Liver (tissue), 9 donors: ENCODE measurements around the gene DDOST. TPM values are rescaled to one million over a fixed set of nuclear protein-coding genes. Genes with fewer than 3 reads are reported as not detected.
A peak's percentile ranks its signal among the peaks of the same experiment; 100 is the strongest.

Experiments
- DNase-seq: peaks from one replicate; pipeline ENCODE4 v3.0.0-alpha.2; 2017; ENCODE audit warnings: low spot score
- H3K27ac ChIP-seq, 2 donors: one replicate each; pipeline ENCODE4 v1.7.0; 2013; ENCODE audit warnings: inconsistent platforms in 2 of 2, low read length in 2 of 2, control low read depth in 1 of 2, low read depth in 1 of 2, mild to moderate bottlenecking in 1 of 2
- H3K27me3 ChIP-seq, 4 donors: one replicate each; pipeline versions ENCODE4 v1.6.1 to v1.7.0; 2013; ENCODE audit warnings: low read length in 3 of 4, inconsistent platforms in 1 of 4, mild to moderate bottlenecking in 1 of 4, moderate library complexity in 1 of 4; ENCODE audit not compliant: control insufficient read depth in 4 of 4, insufficient read depth in 4 of 4
- H3K36me3 ChIP-seq, 4 donors: one replicate each; pipeline versions ENCODE4 v1.6.1 to v1.7.0; 2013; ENCODE audit warnings: low read length in 3 of 4, mild to moderate bottlenecking in 3 of 4, low read depth in 1 of 4, moderate library complexity in 1 of 4; ENCODE audit not compliant: control insufficient read depth in 4 of 4, insufficient read depth in 3 of 4
- H3K4me1 ChIP-seq, 4 donors: one replicate each; pipeline versions ENCODE4 v1.6.1 to v1.7.0; 2013; ENCODE audit warnings: low read length in 3 of 4, mild to moderate bottlenecking in 3 of 4, moderate library complexity in 1 of 4; ENCODE audit not compliant: control insufficient read depth in 4 of 4, insufficient read depth in 4 of 4
- H3K4me3 ChIP-seq, 3 donors: one replicate each; pipeline versions ENCODE4 v1.6.1 to v1.7.0; 2013; ENCODE audit warnings: low read length in 3 of 3, control low read depth in 1 of 3, low read depth in 1 of 3, mild to moderate bottlenecking in 1 of 3
- H3K9ac ChIP-seq, 2 donors: one replicate each; pipeline ENCODE4 v1.7.0; 2013; ENCODE audit warnings: low read length in 2 of 2, mild to moderate bottlenecking in 2 of 2, moderate library complexity in 2 of 2, control low read depth in 1 of 2, low read depth in 1 of 2
- H3K9me3 ChIP-seq, 4 donors: one replicate each; pipeline versions ENCODE4 v1.6.1 to v1.7.0; 2013; ENCODE audit warnings: low read length in 3 of 4; ENCODE audit not compliant: control insufficient read depth in 4 of 4
- EGR1 ChIP-seq, 2 donors: IDR thresholded peaks; 2 replicates each; pipeline ENCODE4 v1.6.1; 2016 to 2018; ENCODE audit warnings: antibody characterized with exemption in 2 of 2, low read depth in 2 of 2
- FOXA1 ChIP-seq: IDR thresholded peaks from 2 replicates; pipeline ENCODE4 v1.6.1; 2016; ENCODE audit warnings: antibody characterized with exemption
- FOXA2 ChIP-seq: IDR thresholded peaks from 2 replicates; pipeline ENCODE4 v1.6.1; 2016; ENCODE audit warnings: antibody characterized with exemption
- GABPA ChIP-seq, 2 donors: IDR thresholded peaks in 1 of 2; conservative IDR thresholded peaks in 1 of 2; 2 replicates each; pipeline ENCODE4 v1.6.1; 2016; ENCODE audit warnings: antibody characterized with exemption in 2 of 2, mild to moderate bottlenecking in 1 of 2, moderate library complexity in 1 of 2
- HNF4A ChIP-seq, 2 donors: conservative IDR thresholded peaks; 2 replicates each; pipeline ENCODE4 v1.6.1; 2016; ENCODE audit warnings: antibody characterized with exemption in 2 of 2, mild to moderate bottlenecking in 2 of 2
- HNF4G ChIP-seq: IDR thresholded peaks from 2 replicates; pipeline ENCODE4 v1.6.1; 2016; ENCODE audit warnings: antibody characterized with exemption
- JUND ChIP-seq, 2 donors: IDR thresholded peaks; 2 replicates each; pipeline ENCODE4 v1.6.1; 2016; ENCODE audit warnings: antibody characterized with exemption in 2 of 2
- NR2F2 ChIP-seq: IDR thresholded peaks from 2 replicates; pipeline ENCODE4 v1.6.1; 2016; ENCODE audit warnings: antibody characterized with exemption
- RAD21 ChIP-seq, 2 donors: IDR thresholded peaks; 2 replicates each; pipeline ENCODE4 v1.6.1; 2016; ENCODE audit warnings: antibody characterized with exemption in 2 of 2, mild to moderate bottlenecking in 2 of 2
- RXRA ChIP-seq, 2 donors: IDR thresholded peaks; 2 replicates each; pipeline ENCODE4 v1.6.1; 2017 to 2018; ENCODE audit warnings: antibody characterized with exemption in 2 of 2, mild to moderate bottlenecking in 1 of 2
- SP1 ChIP-seq: IDR thresholded peaks from 2 replicates; pipeline ENCODE4 v1.6.1; 2018; ENCODE audit warnings: antibody characterized with exemption, mild to moderate bottlenecking
- TAF1 ChIP-seq: conservative IDR thresholded peaks from 2 replicates; pipeline ENCODE4 v1.6.1; 2016; ENCODE audit warnings: antibody characterized with exemption, mild to moderate bottlenecking
- WGBS: extraction: QIAGEN DNeasy Blood & Tissue Kit; methylation state at CpG from one replicate; pipeline ENCODE4 v1.1.7; 2013; 5-methylcytosine and 5-hydroxymethylcytosine counted together
- polyA plus RNA-seq, 2 donors: library from polyadenylated mRNA; stranded (reverse) in 1 of 2; unstranded in 1 of 2; fragments of 200-250 nt in 1 of 2; fragments of >200 nt in 1 of 2; fragmentation: Nextera tagmentation in 1 of 2; extraction: Ambion mirVana in 1 of 2; gene quantifications; one replicate each; pipeline versions ENCODE4 v1.2.1 to v1.2.3, GENCODE V29; 2013 to 2015
- total RNA-seq, 2 donors: library from RNA; depleted of rRNA; stranded (reverse); fragments of >200 nt; gene quantifications; one replicate each; pipeline ENCODE4 v1.2.3, GENCODE V29; 2014
- TF ChIP-seq, protein P1 (sequence below): IDR thresholded peaks from 2 replicates; pipeline ENCODE4 v1.6.1; 2016; ENCODE audit warnings: antibody characterized with exemption
- TF ChIP-seq, protein P2 (sequence below): fragments of 150-350 bp; IDR thresholded peaks from 2 replicates; pipeline ENCODE4 v1.5.1; 2017; ENCODE audit warnings: improper control_type of control experiment, low read depth, low read length; ENCODE audit not compliant: missing input control
- TF ChIP-seq, protein P3 (sequence below): IDR thresholded peaks from 2 replicates; pipeline ENCODE4 v1.6.1; 2016; ENCODE audit warnings: antibody characterized with exemption
- TF ChIP-seq, protein P4 (sequence below): IDR thresholded peaks from 2 replicates; pipeline ENCODE4 v1.6.1; 2016; ENCODE audit warnings: antibody characterized with exemption
- donor health status: healthy.
- donor health status: healthy.
- donor health status: healthy.
- donor health status: healthy.
- donor health status: healthy.

DDOST gene
- total and polyA plus RNA-seq, 4 donors: 70.2 to 193 (median 164) TPM

DNA sequence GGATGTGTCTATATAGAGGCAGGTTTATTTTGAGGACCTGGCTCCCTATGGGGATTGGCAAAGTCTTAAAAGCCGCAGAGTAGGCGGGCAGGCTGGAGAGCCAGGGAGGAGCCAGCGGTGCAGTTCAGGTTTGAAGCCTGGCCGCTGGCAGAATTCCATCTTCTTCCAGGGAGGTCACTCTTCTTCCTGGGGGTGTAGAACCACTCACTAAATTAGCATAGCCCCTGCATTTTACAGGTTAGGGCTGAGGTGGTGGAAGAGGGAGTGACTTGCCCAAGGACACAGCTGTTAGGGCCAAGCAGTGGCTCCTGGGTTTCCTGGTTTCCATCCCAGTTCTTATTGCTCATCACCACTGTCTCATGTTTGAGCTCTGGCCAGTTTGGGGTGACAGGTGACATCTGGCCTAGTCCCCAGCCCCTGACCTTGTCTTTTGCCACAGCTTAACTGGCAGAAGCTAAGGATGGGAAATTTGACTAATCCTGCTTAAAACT is 26.5 kb downstream of the DDOST start:
- peak overlapping the region; percentile 92 to 95 for H3K27ac ChIP-seq
- DNase-seq: no peak
- 6% methylated on average over 4 of the region's 4 CpGs for WGBS

DNA sequence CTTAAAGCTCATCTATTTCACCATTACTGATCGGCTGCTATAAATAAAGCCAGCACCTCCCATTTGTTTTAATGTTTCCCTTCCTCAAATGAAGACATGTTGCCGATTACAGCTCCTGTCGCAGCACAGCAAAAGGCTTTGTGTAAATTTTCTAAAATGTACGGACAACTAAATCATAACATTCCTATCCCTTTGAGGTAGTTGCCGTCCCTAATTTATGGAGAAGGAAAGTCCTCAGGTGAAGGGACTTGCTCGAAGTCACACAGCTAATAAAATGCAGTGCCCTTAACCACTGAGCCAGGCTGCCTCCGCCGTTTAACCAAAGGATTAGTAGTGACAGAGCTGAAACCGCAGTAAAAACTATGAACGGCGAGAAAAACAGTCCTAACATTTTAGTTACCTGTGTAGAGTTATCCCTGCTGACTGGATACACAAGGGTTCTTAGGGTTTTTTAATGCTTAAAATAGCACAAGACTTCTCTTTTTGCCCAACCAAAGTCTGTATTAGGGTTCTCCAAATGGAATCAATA is 27.0 kb downstream of the DDOST start:
- H3K9ac ChIP-seq: peak overlapping the region; percentile 62 to 83
- H3K36me3 ChIP-seq: peaks cover 6 to 22% (median 15%) of the 10 kb centered on the region in 4 donors
- no peak for DNase-seq
- no peaks in the 10 kb centered on the region for H3K27me3 ChIP-seq
- H3K27ac ChIP-seq: peak overlapping the region; percentile 92 to 95
- no peak for TF ChIP-seq FOXA2
- H3K9me3 ChIP-seq: no peaks in the 10 kb centered on the region
- H3K4me1 ChIP-seq: peaks cover 9 to 18% (median 15%) of the 10 kb centered on the region in 4 donors
- under 1% methylated on average over 11 of the region's 11 CpGs for WGBS
- H3K4me3 ChIP-seq: peak overlapping the region; percentile 56 to 96 (median 70)

More for the DNA sequence above, 26.5 kb downstream of the DDOST start:
- TF ChIP-seq RAD21 (IDR thresholded peaks at IDR 0.05) (peak in 1 of 2 donors; percentile 11), TAF1 (no peak), JUND (IDR thresholded peaks at IDR 0.05) (peak in 1 of 2 donors; percentile 95), RXRA (IDR thresholded peaks at IDR 0.05) (peak; percentile 21 to 73), EGR1 (IDR thresholded peaks at IDR 0.05; ENCODE audit: low read depth in 2 of 2) (no peak), HNF4A (conservative IDR thresholded peaks at IDR 0.05) (peak; percentile 4 to 40)
- TF ChIP-seq, protein P1, sequence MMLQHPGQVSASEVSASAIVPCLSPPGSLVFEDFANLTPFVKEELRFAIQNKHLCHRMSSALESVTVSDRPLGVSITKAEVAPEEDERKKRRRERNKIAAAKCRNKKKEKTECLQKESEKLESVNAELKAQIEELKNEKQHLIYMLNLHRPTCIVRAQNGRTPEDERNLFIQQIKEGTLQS: peak; percentile 59
- Histone ChIP-seq H3K4me1 (peaks cover 9 to 18% (median 15%) of the 10 kb centered on the region in 4 donors), H3K9ac (peak overlapping the region; percentile 62 to 83), H3K36me3 (peaks cover 6 to 25% (median 18%) of the 10 kb centered on the region in 4 donors), H3K4me3 (peak overlapping the region in 2 of 3 donors; percentile 56 to 96), H3K27me3 (no peaks in the 10 kb centered on the region), H3K9me3 (no peaks in the 10 kb centered on the region)

DNA sequence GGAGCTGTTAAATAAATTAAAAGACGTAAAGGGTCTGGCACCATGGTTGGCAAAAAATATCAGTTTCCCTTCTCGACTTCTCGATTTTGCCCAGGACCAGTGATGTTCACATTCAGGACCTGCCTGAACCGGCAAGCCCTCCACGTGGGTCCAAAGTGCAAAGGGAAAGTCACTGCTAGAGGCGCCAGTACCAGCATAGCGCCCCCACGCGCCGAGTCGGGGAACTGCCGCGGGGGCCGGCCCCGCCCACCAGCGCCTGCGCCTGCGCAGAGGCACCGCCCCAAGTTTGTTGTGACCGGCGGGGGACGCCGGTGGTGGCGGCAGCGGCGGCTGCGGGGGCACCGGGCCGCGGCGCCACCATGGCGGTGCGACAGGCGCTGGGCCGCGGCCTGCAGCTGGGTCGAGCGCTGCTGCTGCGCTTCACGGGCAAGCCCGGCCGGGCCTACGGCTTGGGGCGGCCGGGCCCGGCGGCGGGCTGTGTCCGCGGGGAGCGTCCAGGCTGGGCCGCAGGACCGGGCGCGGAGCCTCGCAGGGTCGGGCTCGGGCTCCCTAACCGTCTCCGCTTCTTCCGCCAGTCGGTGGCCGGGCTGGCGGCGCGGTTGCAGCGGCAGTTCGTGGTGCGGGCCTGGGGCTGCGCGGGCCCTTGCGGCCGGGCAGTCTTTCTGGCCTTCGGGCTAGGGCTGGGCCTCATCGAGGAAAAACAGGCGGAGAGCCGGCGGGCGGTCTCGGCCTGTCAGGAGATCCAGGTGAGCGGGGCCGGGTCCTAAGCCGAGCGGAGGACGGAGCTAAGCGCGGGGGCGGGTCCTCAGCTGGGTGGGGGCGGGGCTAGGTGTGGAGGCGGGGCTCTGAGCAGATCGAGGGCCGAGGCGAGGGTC is 27.7 kb downstream of the DDOST start, which contains the start of gene PINK1:
TSS of gene PINK1 (plus strand) at position 269 of the 875 bp plus-strand sequence. CDS start at position 360, 91 bp downstream.
- Histone ChIP-seq H3K36me3 (peaks cover 6 to 15% (median 10%) of the 10 kb centered on the region in 4 donors), H3K4me3 (peak within 1 kb of the TSS; percentile 56 to 96 (median 80)), H3K27me3 (no peaks in the 10 kb centered on the region), H3K27ac (peak within 1 kb of the TSS; percentile 92 to 95), H3K9me3 (no peaks in the 10 kb centered on the region), H3K9ac (peak within 1 kb of the TSS; percentile 62 to 91), H3K4me1 (peaks cover 9 to 18% (median 15%) of the 10 kb centered on the region in 4 donors)
- WGBS: under 1% methylated on average over 93 of the region's 93 CpGs
- DNase-seq: peak; percentile 97
- TF ChIP-seq RXRA (IDR thresholded peaks at IDR 0.05): peak; percentile 56 to 59
- peak; percentile 88 for TF ChIP-seq HNF4G
- no peak for TF ChIP-seq GABPA (IDR thresholded peaks at IDR 0.05 in 1 of 2, conservative IDR thresholded peaks at IDR 0.05 in 1 of 2)
- TF ChIP-seq, protein P2, sequence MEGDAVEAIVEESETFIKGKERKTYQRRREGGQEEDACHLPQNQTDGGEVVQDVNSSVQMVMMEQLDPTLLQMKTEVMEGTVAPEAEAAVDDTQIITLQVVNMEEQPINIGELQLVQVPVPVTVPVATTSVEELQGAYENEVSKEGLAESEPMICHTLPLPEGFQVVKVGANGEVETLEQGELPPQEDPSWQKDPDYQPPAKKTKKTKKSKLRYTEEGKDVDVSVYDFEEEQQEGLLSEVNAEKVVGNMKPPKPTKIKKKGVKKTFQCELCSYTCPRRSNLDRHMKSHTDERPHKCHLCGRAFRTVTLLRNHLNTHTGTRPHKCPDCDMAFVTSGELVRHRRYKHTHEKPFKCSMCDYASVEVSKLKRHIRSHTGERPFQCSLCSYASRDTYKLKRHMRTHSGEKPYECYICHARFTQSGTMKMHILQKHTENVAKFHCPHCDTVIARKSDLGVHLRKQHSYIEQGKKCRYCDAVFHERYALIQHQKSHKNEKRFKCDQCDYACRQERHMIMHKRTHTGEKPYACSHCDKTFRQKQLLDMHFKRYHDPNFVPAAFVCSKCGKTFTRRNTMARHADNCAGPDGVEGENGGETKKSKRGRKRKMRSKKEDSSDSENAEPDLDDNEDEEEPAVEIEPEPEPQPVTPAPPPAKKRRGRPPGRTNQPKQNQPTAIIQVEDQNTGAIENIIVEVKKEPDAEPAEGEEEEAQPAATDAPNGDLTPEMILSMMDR: peak; percentile 100
- TF ChIP-seq NR2F2: no peak
- peak; percentile 91 to 92 for TF ChIP-seq HNF4A (conservative IDR thresholded peaks at IDR 0.05)
- TF ChIP-seq JUND (IDR thresholded peaks at IDR 0.05): peak in 1 of 2 donors; percentile 28
- TF ChIP-seq, protein P3, sequence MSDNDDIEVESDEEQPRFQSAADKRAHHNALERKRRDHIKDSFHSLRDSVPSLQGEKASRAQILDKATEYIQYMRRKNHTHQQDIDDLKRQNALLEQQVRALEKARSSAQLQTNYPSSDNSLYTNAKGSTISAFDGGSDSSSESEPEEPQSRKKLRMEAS: peak; percentile 52
- TF ChIP-seq, protein P4, sequence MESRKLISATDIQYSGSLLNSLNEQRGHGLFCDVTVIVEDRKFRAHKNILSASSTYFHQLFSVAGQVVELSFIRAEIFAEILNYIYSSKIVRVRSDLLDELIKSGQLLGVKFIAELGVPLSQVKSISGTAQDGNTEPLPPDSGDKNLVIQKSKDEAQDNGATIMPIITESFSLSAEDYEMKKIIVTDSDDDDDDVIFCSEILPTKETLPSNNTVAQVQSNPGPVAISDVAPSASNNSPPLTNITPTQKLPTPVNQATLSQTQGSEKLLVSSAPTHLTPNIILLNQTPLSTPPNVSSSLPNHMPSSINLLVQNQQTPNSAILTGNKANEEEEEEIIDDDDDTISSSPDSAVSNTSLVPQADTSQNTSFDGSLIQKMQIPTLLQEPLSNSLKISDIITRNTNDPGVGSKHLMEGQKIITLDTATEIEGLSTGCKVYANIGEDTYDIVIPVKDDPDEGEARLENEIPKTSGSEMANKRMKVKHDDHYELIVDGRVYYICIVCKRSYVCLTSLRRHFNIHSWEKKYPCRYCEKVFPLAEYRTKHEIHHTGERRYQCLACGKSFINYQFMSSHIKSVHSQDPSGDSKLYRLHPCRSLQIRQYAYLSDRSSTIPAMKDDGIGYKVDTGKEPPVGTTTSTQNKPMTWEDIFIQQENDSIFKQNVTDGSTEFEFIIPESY: no peak
- TF ChIP-seq, protein P1: no peak
- TF ChIP-seq RAD21 (IDR thresholded peaks at IDR 0.05): peak; percentile 79 to 87
- no peak for TF ChIP-seq FOXA1
- peak; percentile 77 for TF ChIP-seq SP1
- TF ChIP-seq EGR1 (IDR thresholded peaks at IDR 0.05; ENCODE audit: low read depth in 2 of 2): peak in 1 of 2 donors; percentile 48
- TF ChIP-seq TAF1: no peak
- TF ChIP-seq FOXA2: no peak
